Measurements from ENCODE around the gene CLCN7. TPM values are rescaled to one million over a fixed set of nuclear protein-coding genes. Genes with fewer than 3 reads are reported as not detected.
A peak's percentile ranks its signal among the peaks of the same experiment; 100 is the strongest.

The CLCN7 gene
- total RNA-seq, 2 donors from 2014 or later, result 43.2 to 138 TPM

DNA sequence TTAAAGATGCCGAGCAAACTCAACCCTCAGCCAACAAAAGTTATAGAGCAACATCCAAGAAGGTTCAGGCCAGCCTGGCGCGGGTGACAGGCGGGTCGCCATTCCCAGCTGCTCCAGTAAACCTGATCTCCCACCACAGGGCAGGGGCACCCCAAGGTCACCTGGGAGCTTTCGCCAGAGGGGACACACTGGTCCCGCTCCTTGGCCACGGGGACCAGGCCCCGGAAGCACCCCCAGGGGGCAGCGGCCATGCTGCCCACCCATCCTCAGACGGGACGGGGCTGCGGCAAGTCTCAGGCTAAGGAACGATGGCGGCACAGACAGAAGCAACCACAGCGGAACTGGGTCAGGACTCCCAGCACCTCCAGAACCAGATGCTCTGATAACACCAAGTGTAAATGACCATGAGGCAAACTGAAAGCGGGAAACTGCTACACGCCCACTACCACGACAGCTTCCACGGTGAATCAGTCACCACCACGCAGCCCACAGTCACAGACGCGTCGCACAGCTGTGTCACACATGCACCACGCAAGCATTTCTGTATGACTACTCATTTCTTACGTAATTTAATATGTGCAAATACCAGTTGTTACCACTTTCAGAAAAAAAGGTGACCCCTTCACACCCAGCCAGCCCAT is 16.4 kb downstream of the CLCN7 start:
- Mint-ChIP-seq H3K9me3 (no peaks in the 10 kb centered on the region), H3K36me3 (no peaks in the 10 kb centered on the region), H3K27ac (peak overlapping the region; percentile 61 to 76)
- DNase-seq (ENCODE audit: low spot score in 2 of 2), result peak in 1 of 2 donors; percentile 31
- ATAC-seq, result peak; percentile 82 to 85

DNA sequence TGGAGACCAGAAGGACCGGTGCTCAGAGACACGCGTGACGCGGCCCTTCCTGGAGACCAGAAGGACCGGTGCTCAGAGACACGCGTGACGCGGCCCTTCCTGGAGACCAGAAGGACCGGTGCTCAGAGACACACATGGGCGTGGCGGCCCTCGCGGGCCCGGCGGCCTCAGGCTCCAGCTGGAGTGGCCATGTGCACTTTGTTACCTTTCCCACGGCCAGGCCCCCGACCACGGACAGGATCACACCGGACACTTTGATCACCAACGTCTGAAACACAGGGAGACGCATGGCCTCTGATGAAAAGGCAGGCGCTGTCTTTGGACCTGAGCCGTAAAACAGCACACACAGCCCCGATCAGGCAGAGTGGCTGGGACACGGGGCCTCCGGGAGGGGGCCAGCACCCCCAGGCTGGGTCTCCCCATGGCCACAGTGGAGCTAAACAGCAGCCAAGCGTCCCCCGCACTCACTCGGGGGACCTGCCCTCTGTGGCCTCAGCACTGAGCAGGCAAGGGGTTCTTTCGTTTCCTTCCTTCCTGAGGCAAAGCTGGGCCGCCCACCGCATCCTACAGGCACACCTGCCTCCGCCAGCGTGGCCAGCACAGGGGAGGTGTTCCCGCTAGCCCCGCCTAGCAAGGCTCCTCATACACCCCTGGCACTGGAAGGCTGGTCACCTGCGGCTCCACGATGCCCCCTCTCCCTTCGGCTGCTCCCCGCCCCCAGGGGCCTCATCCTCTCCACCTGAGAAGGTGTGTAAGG is 17.2 kb downstream of the CLCN7 start:
- Mint-ChIP-seq H3K9me3 (no peaks in the 10 kb centered on the region), H3K36me3 (no peaks in the 10 kb centered on the region), H3K27ac (peak overlapping the region in 1 of 2 donors; percentile 76)
- no peak for DNase-seq (ENCODE audit: low spot score in 2 of 2)
- ATAC-seq, result peak in 1 of 2 donors; percentile 12

DNA sequence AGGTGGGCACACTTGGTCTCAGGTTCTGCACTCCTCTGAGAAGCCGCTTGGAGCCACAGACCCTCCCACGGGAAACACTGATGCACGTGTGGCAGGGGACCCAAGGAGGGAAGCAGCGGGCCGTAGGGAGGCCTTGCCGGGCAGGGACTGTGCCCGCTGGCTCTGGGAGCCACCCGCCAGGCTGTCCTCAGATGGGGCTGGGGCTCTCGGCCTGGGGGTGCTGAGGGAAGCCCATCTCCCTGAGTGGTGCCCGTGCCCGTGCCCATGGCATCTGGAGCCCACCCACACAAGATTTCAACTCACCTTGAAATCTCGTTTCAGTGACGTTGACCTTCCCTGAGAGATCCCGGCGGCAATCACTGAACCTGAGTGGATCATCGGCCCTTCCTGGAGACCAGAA is 17.9 kb downstream of the CLCN7 start:
- ATAC-seq (no peak), DNase-seq (ENCODE audit: low spot score in 2 of 2) (no peak)
- H3K9me3 Mint-ChIP-seq, result no peaks in the 10 kb centered on the region
- H3K27ac Mint-ChIP-seq, result no peak overlapping the region
- H3K36me3 Mint-ChIP-seq, result no peaks in the 10 kb centered on the region

DNA sequence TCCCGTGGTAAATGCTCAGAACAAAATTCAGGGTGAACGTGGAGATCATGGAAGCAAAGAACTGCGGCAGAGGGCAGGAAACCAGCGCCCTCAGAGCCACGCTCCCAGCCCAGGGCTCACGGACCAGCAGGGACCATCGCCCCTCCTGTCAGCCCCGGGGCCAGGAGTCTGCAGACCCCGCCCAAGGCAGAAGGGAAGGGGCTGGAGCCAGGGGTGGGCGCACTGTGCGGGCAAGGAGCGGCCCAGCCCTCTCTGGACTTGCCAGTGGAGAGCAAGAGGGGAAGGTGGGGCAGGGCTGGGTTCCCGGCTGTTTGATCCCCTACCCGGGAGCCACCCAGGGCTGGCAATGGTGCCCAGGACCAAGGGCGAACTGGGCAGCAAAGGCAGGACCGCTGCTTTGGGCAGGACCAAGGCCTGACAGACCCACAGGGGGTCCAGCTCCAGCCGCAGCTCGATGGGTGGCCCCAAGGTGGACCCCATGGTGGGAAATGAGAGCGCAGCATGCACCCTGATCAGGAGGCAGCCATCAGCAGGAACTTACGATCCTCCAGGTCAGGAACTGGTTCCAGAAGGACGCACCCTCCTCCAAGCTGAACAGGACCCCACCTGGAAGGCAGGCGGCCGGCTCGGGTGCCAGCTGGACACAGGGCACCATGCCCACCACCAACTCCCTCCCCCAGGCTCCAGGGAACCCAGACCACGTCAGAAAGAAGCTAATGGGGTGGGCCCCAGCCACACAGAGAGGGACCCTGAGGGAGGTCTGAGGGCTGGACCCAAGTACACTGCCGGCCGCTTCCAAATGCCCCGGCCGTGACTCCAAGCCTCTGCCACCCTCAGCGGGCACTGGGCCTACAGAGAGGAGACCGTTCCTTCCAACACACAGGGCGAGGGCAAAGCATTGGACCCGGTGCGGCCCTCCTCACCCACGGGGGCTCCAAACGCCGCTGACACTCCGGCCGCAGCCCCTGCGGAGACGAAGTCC is 19.3 kb downstream of the CLCN7 start:
- ATAC-seq, result no peak
- no peaks in the 10 kb centered on the region for H3K36me3 Mint-ChIP-seq

DNA sequence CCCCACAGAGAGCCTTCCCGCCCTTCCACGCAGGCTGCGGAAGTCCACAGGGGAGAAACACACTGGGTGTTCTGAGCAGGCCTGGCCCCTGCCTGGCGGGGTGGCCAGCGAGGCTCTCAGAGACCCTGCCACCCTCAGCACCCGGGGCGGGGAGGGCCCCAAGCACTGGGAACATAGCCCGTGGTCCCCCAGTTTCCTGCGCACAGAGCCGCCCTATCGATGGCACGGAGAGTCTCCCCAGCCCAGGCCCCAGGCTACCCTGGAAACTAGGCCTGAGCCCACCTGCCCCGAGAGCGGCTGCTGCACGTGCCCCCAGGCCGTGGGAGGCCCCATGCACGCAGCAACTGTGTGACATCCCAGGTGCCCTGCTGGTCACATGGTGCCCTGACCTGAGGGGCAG is 20.3 kb downstream of the CLCN7 start:
- Mint-ChIP-seq H3K27ac (no peak overlapping the region), H3K9me3 (no peaks in the 10 kb centered on the region), H3K36me3 (no peaks in the 10 kb centered on the region)
- DNase-seq (ENCODE audit: low spot score in 2 of 2) (no peak), ATAC-seq (no peak)

More for the DNA sequence above, 19.3 kb downstream of the CLCN7 start:
- no peaks in the 10 kb centered on the region for H3K9me3 Mint-ChIP-seq
- H3K27ac Mint-ChIP-seq, result peak overlapping the region in 1 of 2 donors; percentile 50
- no peak for DNase-seq (ENCODE audit: low spot score in 2 of 2)

DNA sequence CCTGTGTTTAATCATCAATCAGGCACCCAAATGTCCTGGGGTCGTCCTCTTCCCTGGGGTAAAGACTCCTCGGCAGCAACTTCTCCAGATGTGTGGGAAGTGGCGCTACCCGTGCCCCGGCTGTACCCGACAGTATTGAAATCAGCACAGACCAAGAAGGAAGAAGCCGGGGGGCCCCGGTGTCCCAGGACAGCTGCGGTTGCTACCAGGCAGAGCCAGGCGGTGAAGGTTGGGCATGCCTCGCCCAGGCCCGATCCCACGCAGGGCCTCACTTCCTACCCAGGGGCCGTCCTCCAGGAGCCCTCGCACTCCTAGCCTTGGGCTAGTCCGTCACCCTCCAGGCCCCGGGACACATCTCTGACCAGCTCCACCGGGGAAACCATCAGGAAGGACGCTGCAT is 21.5 kb downstream of the CLCN7 start:
- Mint-ChIP-seq H3K27ac (peak overlapping the region in 1 of 2 donors; percentile 60), H3K9me3 (no peaks in the 10 kb centered on the region), H3K36me3 (no peaks in the 10 kb centered on the region)
- DNase-seq (ENCODE audit: low spot score in 2 of 2) (no peak), ATAC-seq (no peak)

DNA sequence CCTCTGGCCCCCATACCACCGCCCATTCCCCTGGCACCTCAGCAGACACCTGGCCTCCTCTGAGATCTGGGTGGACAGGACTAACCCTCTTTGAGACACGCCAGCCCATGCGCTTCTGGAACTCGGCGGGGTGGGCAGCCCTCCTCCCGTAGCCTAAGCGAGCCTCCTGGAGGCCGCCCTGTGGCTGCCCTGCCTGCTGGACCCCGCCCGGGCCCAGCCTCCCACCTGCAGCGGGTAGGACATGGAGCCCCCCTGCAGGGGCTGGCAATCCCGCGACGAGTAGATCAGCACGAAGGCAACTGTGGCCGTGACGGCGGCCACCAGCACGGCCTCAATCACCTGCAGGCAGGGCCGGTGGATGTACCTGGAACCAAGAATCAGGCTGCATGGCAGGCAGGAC is 22.3 kb downstream of the CLCN7 start:
- no peak for DNase-seq (ENCODE audit: low spot score in 2 of 2)
- H3K9me3 Mint-ChIP-seq, result no peaks in the 10 kb centered on the region
- H3K36me3 Mint-ChIP-seq, result no peaks in the 10 kb centered on the region
- ATAC-seq, result no peak
- no peak overlapping the region for H3K27ac Mint-ChIP-seq

DNA sequence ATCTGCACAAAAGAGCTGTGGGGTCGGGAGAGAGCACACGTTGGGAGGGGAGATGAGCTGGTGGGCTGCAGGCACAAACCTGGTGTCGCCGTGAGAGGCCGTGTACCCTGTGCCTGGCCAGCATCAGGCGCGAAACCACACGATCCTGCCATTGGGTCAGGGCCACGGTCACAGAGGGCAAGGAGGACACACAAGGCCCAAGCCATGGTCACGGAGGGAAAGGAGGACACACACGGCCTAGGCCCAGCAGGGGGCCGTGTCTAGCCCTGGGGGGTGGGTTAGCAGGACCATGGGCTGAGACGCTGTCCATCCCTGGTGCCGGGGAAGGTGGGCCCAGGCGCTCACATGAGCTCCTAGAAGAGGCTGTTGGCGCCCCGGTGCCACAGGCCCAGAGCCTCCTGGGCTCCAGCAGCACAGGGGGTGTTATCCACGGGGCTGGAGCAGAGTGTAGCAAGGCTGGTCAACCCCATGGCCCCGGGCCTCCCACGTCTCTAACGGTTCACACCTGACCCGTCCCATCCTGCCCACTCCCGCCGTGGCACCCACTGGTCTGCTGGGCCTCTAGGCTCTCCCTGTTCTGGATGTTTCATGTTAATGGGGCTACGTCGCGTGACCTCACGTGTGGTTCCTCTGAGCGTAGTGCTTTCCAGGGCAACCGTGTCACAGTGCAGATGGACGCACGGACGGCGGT is 23.0 kb downstream of the CLCN7 start:
- H3K36me3 Mint-ChIP-seq, result no peaks in the 10 kb centered on the region
- H3K9me3 Mint-ChIP-seq, result no peaks in the 10 kb centered on the region
- DNase-seq (ENCODE audit: low spot score in 2 of 2), result no peak
- no peak for ATAC-seq
- H3K27ac Mint-ChIP-seq, result no peak overlapping the region

DNA sequence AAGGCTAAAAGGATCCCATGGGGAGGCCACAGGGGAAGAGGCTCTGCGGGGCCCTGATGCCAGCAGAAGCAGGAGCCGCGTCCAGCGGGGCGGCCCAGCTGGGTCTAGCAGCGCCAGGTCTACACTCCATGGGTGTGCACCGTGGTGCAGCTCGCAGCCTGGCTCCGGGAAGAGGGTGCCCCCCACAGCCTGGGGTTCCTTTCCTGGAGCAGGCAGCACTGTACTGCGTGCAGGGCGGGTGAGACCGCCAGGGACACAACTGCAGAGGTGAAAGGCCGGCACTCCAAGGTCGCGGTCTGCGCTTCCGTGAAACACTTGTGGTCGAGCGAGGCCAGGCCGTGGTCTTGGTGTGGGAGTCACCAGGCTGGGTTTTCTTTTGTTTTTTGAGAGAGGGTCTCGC is 24.0 kb downstream of the CLCN7 start:
- ATAC-seq (no peak), DNase-seq (ENCODE audit: low spot score in 2 of 2) (no peak)
- H3K27ac Mint-ChIP-seq, result no peak overlapping the region
- no peaks in the 10 kb centered on the region for H3K9me3 Mint-ChIP-seq
- no peaks in the 10 kb centered on the region for H3K36me3 Mint-ChIP-seq

DNA sequence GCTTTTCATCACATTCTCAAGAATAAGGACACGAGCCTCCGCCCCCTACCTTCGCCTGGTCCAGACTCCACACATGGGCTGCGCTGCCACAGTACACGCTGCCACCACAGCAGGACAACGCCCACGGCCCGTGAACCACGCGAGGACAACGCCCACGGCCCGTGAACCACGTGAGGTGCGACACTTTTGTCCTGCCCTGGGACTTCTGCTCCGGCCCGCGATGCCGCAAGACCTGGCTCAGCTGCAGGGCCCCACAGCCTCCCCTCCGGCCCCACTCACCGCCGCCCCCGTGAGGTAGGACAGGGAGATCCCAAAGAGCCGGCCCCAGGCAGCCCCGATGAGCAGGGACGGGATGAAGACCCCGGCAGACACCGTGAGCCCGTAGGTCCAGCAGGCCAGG is 24.6 kb downstream of the CLCN7 start:
- Mint-ChIP-seq H3K9me3 (no peaks in the 10 kb centered on the region), H3K27ac (peak overlapping the region; percentile 50 to 81)
- ATAC-seq, result no peak

DNA sequence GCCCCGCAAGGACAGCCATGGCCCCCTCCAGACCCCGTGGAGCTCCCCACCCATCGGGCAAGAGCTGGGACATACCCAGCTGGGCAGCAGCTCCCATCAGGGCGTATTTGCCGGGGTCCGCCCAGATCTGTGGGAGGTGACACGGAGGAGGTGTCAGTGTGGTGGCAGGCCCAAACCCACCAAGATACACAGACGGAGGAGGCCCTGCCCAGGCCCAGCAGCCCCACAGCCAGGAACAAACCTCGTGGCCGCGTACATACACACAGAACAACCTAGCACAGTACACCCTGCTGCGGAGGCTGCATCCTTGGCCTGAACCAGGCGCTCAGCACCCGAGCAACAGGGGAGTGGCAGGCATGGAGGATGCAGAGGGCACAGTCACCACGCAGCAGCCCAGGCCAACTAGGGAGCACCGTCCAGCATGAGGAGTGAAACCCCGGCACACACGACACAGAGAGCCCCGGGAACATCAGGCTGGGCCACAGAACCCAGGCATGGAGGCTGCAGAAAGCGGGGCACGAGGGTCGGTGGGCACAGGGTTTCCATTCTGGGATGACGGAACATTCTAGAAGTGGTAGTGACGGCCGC is 25.5 kb downstream of the CLCN7 start:
- Mint-ChIP-seq H3K36me3 (no peaks in the 10 kb centered on the region), H3K27ac (peak overlapping the region in 1 of 2 donors; percentile 50), H3K9me3 (no peaks in the 10 kb centered on the region)
- DNase-seq (ENCODE audit: low spot score in 2 of 2) (no peak), ATAC-seq (no peak)

More for the DNA sequence above, 24.6 kb downstream of the CLCN7 start:
- H3K36me3 Mint-ChIP-seq, result no peaks in the 10 kb centered on the region
- no peak for DNase-seq (ENCODE audit: low spot score in 2 of 2)

DNA sequence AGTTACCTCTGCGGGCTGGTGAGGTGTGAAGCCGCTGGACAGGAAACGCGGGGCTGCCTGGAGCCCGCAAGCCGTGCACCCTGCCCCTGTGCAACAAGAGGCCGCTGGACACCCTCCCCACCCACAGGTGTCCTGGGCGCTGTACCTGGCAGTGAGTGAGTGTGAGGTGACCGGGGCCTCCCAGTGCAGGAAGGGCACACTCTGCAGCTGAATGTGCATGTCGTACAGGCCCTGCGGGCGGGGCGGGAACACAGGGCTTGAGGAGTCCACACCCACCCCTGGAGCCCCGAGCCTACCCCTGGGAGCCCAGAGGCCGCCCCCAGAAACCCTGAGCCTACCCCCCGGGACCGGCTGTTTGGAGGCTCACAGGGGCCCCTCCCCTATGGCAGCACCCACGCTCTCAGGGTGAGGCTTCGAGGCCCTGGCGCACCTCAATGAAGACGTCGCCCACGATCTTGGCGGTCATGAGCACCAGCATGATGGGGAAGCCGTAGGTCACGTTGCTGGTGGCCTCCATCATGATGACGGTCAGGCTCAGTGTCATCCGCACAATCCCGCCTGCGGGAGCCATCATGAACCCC is 26.2 kb downstream of the CLCN7 start:
- no peak for ATAC-seq
- peak overlapping the region in 1 of 2 donors; percentile 50 for H3K27ac Mint-ChIP-seq

DNA sequence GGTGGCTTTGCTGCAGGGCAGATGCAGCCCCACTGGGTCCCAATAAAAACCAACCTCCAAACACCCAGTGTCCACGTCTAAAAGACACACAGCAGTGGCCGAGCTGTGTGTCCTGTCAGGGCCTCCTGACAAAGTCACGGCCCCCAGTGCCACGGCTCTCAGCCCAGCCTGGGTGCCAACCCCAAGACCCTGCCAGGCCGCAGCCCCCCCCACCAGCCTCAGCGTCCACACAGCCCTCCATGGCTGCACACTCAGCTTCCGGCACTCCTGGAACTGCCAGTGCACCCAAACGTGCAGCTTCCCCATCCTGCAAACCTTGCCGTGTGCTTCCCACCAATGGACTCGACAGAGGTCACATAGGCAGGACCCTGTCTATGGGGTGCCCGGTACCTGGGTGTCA is 26.9 kb downstream of the CLCN7 start:
- H3K9me3 Mint-ChIP-seq, result no peaks in the 10 kb centered on the region
- ATAC-seq (no peak), DNase-seq (ENCODE audit: low spot score in 2 of 2) (no peak)
- H3K27ac Mint-ChIP-seq, result no peak overlapping the region
- no peaks in the 10 kb centered on the region for H3K36me3 Mint-ChIP-seq

More for the DNA sequence above, 26.2 kb downstream of the CLCN7 start:
- H3K36me3 Mint-ChIP-seq, result no peaks in the 10 kb centered on the region
- no peaks in the 10 kb centered on the region for H3K9me3 Mint-ChIP-seq
- no peak for DNase-seq (ENCODE audit: low spot score in 2 of 2)

DNA sequence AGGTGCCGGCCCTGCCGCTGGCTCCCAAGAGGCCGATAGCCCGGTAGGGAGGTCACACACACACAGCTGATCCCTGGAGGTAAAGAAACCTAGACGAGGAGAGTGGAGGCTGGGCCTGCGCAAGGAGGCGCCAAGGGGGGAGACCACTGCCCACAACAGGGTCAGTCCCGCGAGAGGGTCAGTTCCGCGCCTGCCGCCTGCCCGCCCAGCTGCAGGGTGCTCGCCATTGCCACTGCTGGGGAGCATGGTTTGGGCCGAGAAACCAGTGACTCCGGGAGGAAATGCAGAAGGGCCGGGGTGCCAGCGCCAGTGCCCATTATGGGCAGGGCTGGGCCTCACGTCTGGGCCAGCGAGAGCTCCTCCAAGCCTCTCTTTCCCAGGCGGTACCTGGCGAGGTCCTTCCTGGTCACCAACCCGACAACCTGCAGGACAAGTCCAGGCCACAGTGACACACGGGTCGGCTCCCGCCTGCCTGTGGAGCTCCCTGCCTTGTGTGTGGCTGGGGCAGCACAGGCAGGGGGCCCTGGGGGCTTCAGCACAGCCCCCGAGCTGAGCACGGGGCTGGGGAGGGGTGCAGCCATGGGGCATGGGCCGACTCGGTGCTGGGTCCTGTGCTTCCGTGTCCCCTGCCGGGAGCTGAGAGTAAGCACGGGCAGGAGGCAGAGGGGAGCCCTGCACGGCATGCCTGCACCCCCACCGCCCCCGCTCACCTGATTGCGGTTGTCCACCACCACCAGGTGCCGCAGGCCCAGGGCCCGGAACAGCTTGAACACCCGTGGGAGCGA is 28.3 kb downstream of the CLCN7 start:
- ATAC-seq (no peak), DNase-seq (ENCODE audit: low spot score in 2 of 2) (no peak)
- Mint-ChIP-seq H3K27ac (no peak overlapping the region), H3K36me3 (no peaks in the 10 kb centered on the region), H3K9me3 (no peaks in the 10 kb centered on the region)

DNA sequence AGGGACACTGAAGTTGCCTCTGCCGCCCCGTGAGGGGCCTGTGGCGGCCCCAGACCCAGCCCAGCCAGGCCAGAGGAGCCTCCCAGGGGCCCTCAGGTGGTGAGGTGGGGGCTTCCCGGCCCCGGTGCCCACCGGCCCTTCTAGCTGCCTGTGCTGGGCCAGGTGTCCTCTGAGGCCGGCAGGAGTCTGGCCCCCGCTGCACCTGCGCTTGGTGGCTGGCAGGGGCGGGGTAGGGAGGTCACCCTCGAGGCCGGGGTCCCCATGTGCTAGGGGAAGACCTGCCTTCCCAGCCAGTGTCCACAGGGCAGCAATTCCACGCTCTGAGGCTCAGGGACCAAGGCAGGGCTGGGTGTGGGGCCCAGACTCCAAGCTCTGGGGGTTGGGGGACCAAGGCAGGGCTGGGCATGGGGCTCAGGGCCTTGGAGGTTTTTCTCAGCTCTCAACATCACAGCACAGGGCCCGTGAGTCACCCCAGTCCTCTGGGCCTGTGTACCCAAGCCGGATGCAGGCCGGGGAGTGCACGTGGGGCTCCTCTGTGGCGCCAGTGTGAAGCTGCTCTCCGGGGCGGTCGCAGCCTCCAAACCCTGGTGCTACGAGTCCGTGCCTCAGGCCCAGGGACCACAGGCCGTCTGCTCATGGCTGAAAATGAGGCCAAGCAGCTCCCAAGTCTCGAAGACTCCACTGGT is 29.2 kb downstream of the CLCN7 start:
- ATAC-seq, result no peak
- Mint-ChIP-seq H3K9me3 (no peaks in the 10 kb centered on the region), H3K27ac (no peak overlapping the region), H3K36me3 (no peaks in the 10 kb centered on the region)
- no peak for DNase-seq (ENCODE audit: low spot score in 2 of 2)

All from activated naive CD4-positive, alpha-beta T cell treated with anti-CD3 and anti-CD28 coated beads, Interleukin-2, amount 50 U/mL, for 72 hours (primary cell).